D341Med (cell line): ENCODE results near the gene ARHGAP1.
A peak's percentile ranks its signal among the peaks of the same experiment; 100 is the strongest.
"Not testable (repeated sequence)": the region's sequence is repeated elsewhere in the genome, so short reads cannot be mapped to it uniquely, and the experiment has no call there.

Experiments used
- DNase-seq: peaks from one replicate; pipeline ENCODE4 v3.0.0; 2012; ENCODE audit warnings: low spot score

Gene ARHGAP1

DNA sequence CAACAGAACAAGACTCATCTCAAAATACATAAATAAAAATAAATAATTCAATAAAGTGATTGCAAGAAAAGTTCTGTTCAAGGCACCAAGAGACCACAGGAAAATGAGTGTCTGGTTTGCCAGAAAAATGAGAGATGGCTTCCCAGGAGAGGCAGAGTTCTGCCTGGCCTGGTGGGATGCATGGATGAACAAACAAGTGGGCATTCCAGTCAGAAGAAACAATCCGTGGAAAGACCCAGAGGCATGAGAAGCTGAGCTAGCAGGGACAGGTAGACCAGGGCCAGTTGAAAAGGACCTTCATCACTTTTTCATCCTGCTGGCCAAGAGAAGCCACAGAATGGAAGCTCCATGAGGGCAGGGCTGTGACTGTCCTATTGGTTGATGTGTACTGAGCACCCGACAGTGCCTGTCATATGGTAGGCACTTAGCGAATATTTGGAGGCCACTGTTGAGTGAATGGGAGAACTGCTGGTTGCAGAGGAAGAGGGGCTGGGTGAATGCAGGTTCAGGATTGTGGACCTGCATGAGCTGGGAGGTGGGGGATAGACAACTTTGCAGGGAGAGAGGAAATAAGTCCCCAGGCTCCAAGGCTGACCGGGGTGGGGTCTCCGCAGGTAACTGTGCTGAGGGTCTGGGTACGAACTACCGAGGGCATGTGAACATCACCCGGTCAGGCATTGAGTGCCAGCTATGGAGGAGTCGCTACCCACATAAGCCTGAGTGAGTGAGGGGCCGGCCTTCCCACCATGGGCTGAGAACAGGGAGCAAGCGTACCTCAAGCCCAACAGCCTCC is 22.3 kb upstream of the ARHGAP1 start:
- DNase-seq: no peak

DNA sequence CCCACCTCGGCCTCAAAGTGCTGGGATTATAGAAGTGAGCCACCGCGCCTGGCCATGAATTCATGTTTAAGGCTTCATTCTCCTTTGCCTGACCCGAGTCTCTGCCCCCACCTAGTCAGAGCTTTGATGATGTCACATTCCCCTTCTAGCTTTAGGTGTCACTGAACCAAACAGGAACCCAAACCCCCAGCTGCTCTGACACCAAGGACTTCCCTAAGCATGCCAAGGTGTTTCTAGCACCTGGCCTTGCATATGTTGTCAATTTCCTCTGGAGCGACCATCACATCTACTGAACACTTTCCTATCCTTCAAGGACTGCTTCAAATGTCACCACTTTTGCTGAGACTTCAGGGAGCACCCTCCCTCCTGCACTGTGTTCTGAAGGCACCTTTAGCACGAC is 20.9 kb upstream of the ARHGAP1 start:
- DNase-seq: no peak

GRCh38 chr11:46719543-46720218 is 19.3 kb upstream of the ARHGAP1 start:
- no peak for DNase-seq

- no peak for DNase-seq
These were observed 18.7 kb upstream of the ARHGAP1 start, which contains the start of gene F2 for GRCh38 chr11:46719048-46719542. Gene F2, plus strand, starts transcription at chr11:46719213. Its CDS starts 23 bp downstream, at chr11:46719236.

GRCh38 chr11:46718155-46719019 is 18.0 kb upstream of the ARHGAP1 start:
- DNase-seq: no peak

DNA sequence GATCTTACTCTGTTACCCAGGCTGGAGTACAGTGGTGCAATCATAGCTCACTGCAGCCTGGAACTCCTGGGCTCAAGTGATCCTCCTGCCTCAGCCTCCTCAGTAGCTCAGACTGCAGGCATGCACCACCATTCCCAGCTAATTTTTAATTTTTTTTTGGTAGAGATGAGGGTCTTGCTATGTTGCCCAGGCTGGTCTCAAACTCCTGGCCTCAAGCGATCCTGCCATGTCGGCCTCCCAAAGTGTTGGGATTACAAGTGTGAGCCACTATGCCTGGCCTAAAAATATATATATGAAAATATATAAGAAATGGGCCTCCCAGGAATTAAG is 17.4 kb upstream of the ARHGAP1 start:
- DNase-seq: not testable (repeated sequence)

GRCh38 chr11:46712874-46713576 is 12.6 kb upstream of the ARHGAP1 start:
- DNase-seq: no peak

GRCh38 chr11:46711303-46711702 is 10.9 kb upstream of the ARHGAP1 start:
- no peak for DNase-seq

DNA sequence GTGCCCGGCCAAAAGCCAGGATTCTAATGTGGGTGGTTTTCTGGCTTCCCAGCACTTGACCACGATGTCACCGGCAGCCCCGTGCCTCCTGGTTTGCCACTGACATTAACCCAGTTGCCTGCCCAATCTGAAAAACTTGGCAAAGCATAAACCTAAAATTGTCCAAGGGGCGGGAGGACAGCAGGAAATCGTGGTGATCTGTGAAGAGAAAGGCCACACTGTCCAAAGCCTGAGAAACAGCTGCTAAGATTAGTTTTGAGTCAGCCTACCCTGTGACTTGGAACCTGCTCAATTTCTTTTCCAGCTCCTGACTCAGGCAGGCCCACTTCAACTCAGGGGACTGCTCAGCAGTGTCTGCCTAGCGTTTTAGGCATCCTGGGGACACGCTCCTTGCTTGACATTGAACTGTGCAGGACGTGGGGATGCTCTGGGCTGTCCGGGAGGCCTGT is 10.4 kb upstream of the ARHGAP1 start:
- no peak for DNase-seq

- DNase-seq: not testable (repeated sequence)
These were observed 8.9 kb upstream of the ARHGAP1 start for GRCh38 chr11:46709351-46709750.

DNA sequence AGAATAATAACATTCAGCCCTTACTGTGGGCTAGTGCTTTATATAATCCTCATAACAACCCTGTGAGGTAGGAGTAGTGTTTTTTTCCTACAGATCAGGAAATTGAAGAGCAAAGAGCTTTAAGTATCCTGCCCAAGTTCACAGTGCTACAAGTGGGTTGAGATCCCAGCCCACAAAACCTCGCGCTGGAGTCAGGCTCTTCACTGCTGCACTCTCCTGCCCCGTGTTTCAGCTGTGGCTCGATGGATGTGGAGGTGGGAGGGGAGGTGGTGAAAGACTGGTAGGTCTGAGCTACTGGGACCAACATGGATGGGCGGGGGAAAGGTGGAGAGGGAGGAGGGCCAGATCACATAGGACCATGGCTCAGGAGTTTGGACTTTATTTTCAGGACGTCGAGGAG is 6.5 kb upstream of the ARHGAP1 start:
- DNase-seq: no peak

GRCh38 chr11:46705070-46705688 is 4.8 kb upstream of the ARHGAP1 start:
- no peak for DNase-seq

DNA sequence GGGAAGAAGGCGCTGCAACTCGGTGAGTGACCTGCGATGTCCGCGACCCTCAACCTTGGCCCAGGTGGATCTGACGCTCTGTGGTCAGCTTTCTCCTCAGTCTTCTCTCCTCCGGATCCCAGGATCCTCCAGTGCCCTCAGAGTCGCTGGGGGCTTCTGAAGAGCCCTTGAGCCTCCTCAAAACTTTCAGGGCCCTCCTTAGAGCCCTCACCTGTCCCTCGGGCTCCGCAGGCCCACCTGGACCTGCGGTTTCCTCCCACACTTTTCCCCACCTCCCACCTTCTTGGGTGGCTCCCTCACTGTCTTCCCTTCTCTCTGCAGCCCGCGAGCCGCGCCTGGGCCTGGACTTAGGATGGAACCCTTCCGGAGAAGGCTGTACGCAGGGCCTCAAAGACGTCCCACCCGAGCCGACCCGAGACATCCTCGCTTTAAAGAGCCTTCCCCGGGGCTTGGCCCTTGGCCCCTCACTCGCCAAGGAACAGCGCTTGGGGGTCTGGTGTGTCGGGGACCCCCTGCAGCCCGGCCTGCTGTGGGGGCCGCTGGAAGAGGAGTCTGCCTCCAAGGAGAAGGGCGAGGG is 747 bp upstream of the ARHGAP1 start:
- peak; percentile 37 for DNase-seq

DNA sequence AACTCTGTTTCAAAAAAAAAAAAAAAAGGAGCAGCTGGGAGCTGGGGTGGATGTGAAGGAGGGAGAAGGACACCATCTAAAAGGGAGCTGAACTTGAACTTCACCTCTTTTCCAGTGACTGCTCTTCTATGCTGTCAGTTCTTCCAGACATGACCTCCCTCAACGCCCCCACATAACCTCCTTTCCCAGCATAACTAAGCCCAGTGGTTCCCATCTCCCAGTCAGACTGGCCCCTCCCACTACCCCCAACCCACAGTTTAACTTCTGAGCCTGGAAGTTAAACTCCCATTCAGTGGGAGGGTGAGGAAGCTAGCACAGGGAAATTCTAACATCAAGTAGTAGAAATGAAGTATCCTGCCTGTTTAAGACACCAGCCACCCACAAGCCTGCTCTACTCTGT is 1.8 kb downstream of the ARHGAP1 start:
- DNase-seq: no peak

DNA sequence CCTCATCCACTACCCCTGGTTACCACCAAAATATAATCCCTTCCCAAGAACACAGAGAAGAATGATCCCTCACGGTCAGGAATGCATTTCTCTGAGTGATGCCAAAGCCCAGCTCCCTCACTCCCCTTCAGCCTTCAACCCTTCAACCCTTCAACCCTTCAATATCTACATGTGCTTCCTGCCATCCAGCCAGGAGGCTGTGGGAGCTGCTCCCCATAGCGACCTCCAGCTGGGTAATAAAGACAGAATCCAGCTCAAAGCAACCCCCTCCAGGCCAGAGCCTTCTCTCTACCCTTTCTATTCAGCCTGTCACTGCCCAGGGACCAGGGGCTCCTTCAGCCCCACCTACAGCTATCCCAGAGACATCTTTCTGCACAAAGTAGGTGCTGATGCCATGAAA is 2.7 kb downstream of the ARHGAP1 start:
- DNase-seq: no peak

DNA sequence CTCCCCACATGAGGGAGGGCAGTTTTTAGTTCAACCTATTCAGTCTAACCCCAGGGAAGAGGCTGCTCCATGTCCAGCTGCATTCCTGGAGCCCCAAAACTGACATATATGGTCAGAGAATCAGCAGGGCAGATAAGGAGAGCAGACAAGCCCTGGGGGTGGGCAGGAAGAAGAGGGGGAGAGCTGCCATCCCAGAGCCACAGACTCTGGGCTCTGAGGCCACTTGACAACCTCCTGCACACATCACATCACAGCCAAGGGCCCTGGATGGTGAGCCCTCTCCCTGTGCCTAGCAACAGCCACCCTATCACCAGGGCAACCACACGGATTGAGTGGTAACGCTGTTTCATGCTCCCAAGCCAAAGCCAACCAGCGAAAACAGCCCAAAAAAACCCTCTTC is 3.1 kb downstream of the ARHGAP1 start:
- DNase-seq: no peak

DNA sequence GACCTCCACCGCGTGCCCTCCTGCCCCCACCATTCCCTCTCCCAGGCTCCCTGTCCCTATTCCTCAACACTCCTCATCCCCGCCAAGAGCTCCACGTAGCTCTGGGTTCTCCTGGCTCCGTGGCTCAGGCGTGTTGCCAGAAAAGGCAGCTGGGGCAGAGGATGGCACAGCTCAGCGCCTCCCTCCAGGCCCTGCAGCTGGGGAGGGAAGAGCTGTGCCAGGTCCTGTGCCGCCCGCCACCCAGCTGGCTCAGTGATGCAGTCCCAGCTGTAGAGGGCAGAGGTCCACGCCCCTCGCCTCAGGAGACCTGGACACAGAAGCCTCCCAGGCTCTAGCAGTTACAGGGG is 4.2 kb downstream of the ARHGAP1 start:
- no peak for DNase-seq

- DNase-seq: no peak
These were observed 4.8 kb downstream of the ARHGAP1 start for GRCh38 chr11:46695345-46696211.

GRCh38 chr11:46694607-46695006 is 5.8 kb downstream of the ARHGAP1 start:
- no peak for DNase-seq

GRCh38 chr11:46694072-46694471 is 6.3 kb downstream of the ARHGAP1 start:
- peak; percentile 53 for DNase-seq
